Right ventricle myocardium inferior (tissue), 1 donor: ENCODE measurements around the gene SUMO2. TPM values are rescaled to one million over a fixed set of nuclear protein-coding genes. Genes with fewer than 3 reads are reported as not detected.
"Not testable (repeated sequence)": the region's sequence is repeated elsewhere in the genome, so short reads cannot be mapped to it uniquely, and the experiment has no call there.

Experiments used
- ATAC-seq: fragments of 200-7000 bp; cut with Tn5 transposase; one replicate; pipeline ENCODE4 v1.9.1; 2020; ENCODE audit warnings: mild to moderate bottlenecking, moderate library complexity
- DNase-seq: peaks from one replicate; pipeline ENCODE4 v3.0.0; 2021; ENCODE audit errors: missing footprints
- intact Hi-C: fragments of 100-400 bp; cut with DNase I; formaldehyde crosslinking; loops from one replicate; pipeline ENCODE4 v1.11.0; 2022
- total RNA-seq: library from RNA; stranded (reverse); fragmentation: NEBNext Ultra II Directional; extraction: Animal tissue kit (Norgen Biotek cat#: 25700); gene quantifications from one replicate; pipeline ENCODE4 v1.2.1, GENCODE V29; 2021
- donor health status: DM: no; HTN: yes; CAD: no; lungs with severe emphysema.

SUMO2 gene
- total RNA-seq, 1 donor from 2014 or later = 217 TPM

GRCh38 chr17:75153780-75154194 is 29.0 kb downstream of the SUMO2 start:
- DNase-seq = no peak
- no peak for ATAC-seq
- intact Hi-C loops = no loop called here

- intact Hi-C loops = no loop called here
- DNase-seq (no peak), ATAC-seq (no peak)
Measured at GRCh38 chr17:75152922-75153779, 29.6 kb downstream of the SUMO2 start.

- DNase-seq = no peak
- ATAC-seq = no peak
- intact Hi-C loops = no loop called here
Measured at GRCh38 chr17:75152523-75152921, 30.2 kb downstream of the SUMO2 start.

GRCh38 chr17:75151930-75152329 is 30.8 kb downstream of the SUMO2 start:
- ATAC-seq = no peak
- intact Hi-C loops = no loop called here
- DNase-seq = no peak

GRCh38 chr17:75147878-75148546 is 34.7 kb downstream of the SUMO2 start:
- DNase-seq = no peak
- intact Hi-C loops = no loop called here

GRCh38 chr17:75146592-75146991 is 36.2 kb downstream of the SUMO2 start:
- ATAC-seq (no peak), DNase-seq (no peak)
- intact Hi-C loops = no loop called here

More at GRCh38 chr17:75147878-75148546, 34.7 kb downstream of the SUMO2 start:
- ATAC-seq = no peak

- ATAC-seq = no peak
- intact Hi-C loops = no loop called here
Measured at GRCh38 chr17:75144816-75145512, 37.8 kb downstream of the SUMO2 start.

GRCh38 chr17:75142236-75142971 is 40.4 kb downstream of the SUMO2 start:
- ATAC-seq (no peak), DNase-seq (no peak)
- intact Hi-C loops = loop anchor here (1.0 kb wide), 1 partner anchor 28 kb away; no protein-coding TSS in a partner anchor

More at GRCh38 chr17:75144816-75145512, 37.8 kb downstream of the SUMO2 start:
- DNase-seq = no peak

- no peak for ATAC-seq
- intact Hi-C loops = no loop called here
- DNase-seq = no peak
Measured at GRCh38 chr17:75138519-75138918, 44.2 kb downstream of the SUMO2 start.

- ATAC-seq, DNase-seq, intact Hi-C loops: not testable (repeated sequence)
Measured at GRCh38 chr17:75137762-75138161, 45.0 kb downstream of the SUMO2 start.

GRCh38 chr17:75135946-75136345 is 46.8 kb downstream of the SUMO2 start:
- intact Hi-C loops = no loop called here
- ATAC-seq = no peak
- DNase-seq = no peak

- DNase-seq (no peak), ATAC-seq (no peak)
- intact Hi-C loops = no loop called here
Measured at GRCh38 chr17:75135452-75135851, 47.3 kb downstream of the SUMO2 start.

GRCh38 chr17:75133607-75134347 is 49.0 kb downstream of the SUMO2 start:
- ATAC-seq, DNase-seq, intact Hi-C loops: not testable (repeated sequence)

- DNase-seq (no peak), ATAC-seq (no peak)
Measured at GRCh38 chr17:75133001-75133400, 49.8 kb downstream of the SUMO2 start.

GRCh38 chr17:75132018-75133000 is 50.5 kb downstream of the SUMO2 start:
- ATAC-seq, intact Hi-C loops, DNase-seq: not testable (repeated sequence)

More at GRCh38 chr17:75133001-75133400, 49.8 kb downstream of the SUMO2 start:
- intact Hi-C loops = no loop called here

- peak; percentile 93 for DNase-seq
- intact Hi-C loops = loop anchor here (2.0 kb wide), 1 partner anchor 17 kb away; no protein-coding TSS in a partner anchor
- ATAC-seq = peak; percentile 93
Measured at GRCh38 chr17:75131278-75132017, 51.3 kb downstream of the SUMO2 start, which contains the start of gene NT5C. TSS of gene NT5C (minus strand) at chr17:75131742. CDS start at chr17:75131707, 35 bp downstream.
